CD14-positive monocyte (primary cell): ENCODE data around the gene KRTAP9-2. TPM values are rescaled to one million over a fixed set of nuclear protein-coding genes. Genes with fewer than 3 reads are reported as not detected.
"Not testable (repeated sequence)": the region's sequence is repeated elsewhere in the genome, so short reads cannot be mapped to it uniquely, and the experiment has no call there.

ENCODE experiments used
- DNase-seq, 3 donors: peaks; one replicate each; pipeline ENCODE4 v3.0.0-alpha.2; 2011 to 2022
- H2AFZ ChIP-seq: 2 replicates; pipeline ENCODE4 v1.6.0; 2012; ENCODE audit warnings: mild to moderate bottlenecking, low read depth, low read length, inconsistent platforms; ENCODE audit not compliant: insufficient read depth, poor library complexity, severe bottlenecking
- H3K27ac ChIP-seq, 2 donors: 1 replicate in 1 of 2; 2 replicates in 1 of 2; pipeline ENCODE4 v1.5.1; 2012 to 2013; ENCODE audit warnings: low read length in 2 of 2, control low read depth in 1 of 2, inconsistent platforms in 1 of 2, low read depth in 1 of 2, mild to moderate bottlenecking in 1 of 2
- H3K27me3 ChIP-seq, 2 donors: one replicate each; pipeline versions ENCODE4 v1.6.0 to v1.6.1; 2011 to 2013; ENCODE audit warnings: low read length in 2 of 2; ENCODE audit not compliant: control insufficient read depth in 2 of 2, insufficient read depth in 2 of 2
- H3K36me3 ChIP-seq, 2 donors: replicated peaks in 1 of 2; 1 replicate in 1 of 2; 2 replicates in 1 of 2; pipeline versions ENCODE4 v1.5.1 to v1.6.1; 2012 to 2013; ENCODE audit warnings: low read length in 2 of 2, control low read depth in 1 of 2, inconsistent platforms in 1 of 2, mild to moderate bottlenecking in 1 of 2; ENCODE audit not compliant: insufficient read depth in 2 of 2, control insufficient read depth in 1 of 2
- H3K4me1 ChIP-seq, 2 donors: 1 replicate in 1 of 2; 2 replicates in 1 of 2; pipeline versions ENCODE4 v1.5.1 to v1.6.1; 2012 to 2013; ENCODE audit warnings: low read length in 2 of 2, control low read depth in 1 of 2, inconsistent platforms in 1 of 2, mild to moderate bottlenecking in 1 of 2, moderate library complexity in 1 of 2; ENCODE audit not compliant: insufficient read depth in 2 of 2, control insufficient read depth in 1 of 2
- H3K4me2 ChIP-seq: replicated peaks from 2 replicates; pipeline ENCODE3; 2012; ENCODE audit warnings: low read length, moderate library complexity, mild to moderate bottlenecking; ENCODE audit not compliant: poor library complexity, severe bottlenecking; ENCODE audit errors: extremely low read depth
- H3K4me3 ChIP-seq, 3 experiments: fragments of 200-600 bp in 1 of 3; sonication (generic) in 1 of 3; replicated peaks in 1 of 3; 1 replicate in 2 of 3; 2 replicates in 1 of 3; pipeline ENCODE4 v1.5.1; 2011 to 2013; ENCODE audit warnings: low read length in 3 of 3, mild to moderate bottlenecking in 3 of 3, control low read depth in 2 of 3, low read depth in 2 of 3, inconsistent platforms in 1 of 3, moderate library complexity in 1 of 3
- H3K79me2 ChIP-seq: 2 replicates; pipeline ENCODE4 v1.6.0; 2012; ENCODE audit warnings: mild to moderate bottlenecking, control low read depth, inconsistent platforms, low read length, moderate library complexity; ENCODE audit not compliant: insufficient read depth
- H3K9ac ChIP-seq: 2 replicates; pipeline ENCODE4 v1.6.0; 2017; ENCODE audit warnings: low read length, mild to moderate bottlenecking; ENCODE audit not compliant: insufficient read depth, poor library complexity, severe bottlenecking
- H3K9me3 ChIP-seq, 2 donors: replicated peaks in 1 of 2; 1 replicate in 1 of 2; 2 replicates in 1 of 2; pipeline versions ENCODE4 v1.5.1 to v1.6.1; 2012 to 2013; ENCODE audit warnings: low read length in 2 of 2, control low read depth in 1 of 2; ENCODE audit not compliant: control insufficient read depth in 1 of 2, insufficient read depth in 1 of 2
- H4K20me1 ChIP-seq: 2 replicates; pipeline ENCODE4 v1.6.0; 2012; ENCODE audit warnings: mild to moderate bottlenecking, low read length, control low read depth, moderate library complexity; ENCODE audit not compliant: insufficient read depth
- H3K27ac Mint-ChIP-seq, 7 donors: one replicate each; pipeline ENCODE4 v1.8.0; 2020; ENCODE audit warnings: mild to moderate bottlenecking in 7 of 7, mixed read lengths in 7 of 7, moderate library complexity in 6 of 7, inconsistent platforms in 2 of 7
- H3K27me3 Mint-ChIP-seq, 3 donors: one replicate each; pipeline ENCODE4 v1.8.0; 2021 to 2022; ENCODE audit warnings: low read depth in 3 of 3, mild to moderate bottlenecking in 3 of 3, mixed read lengths in 3 of 3, moderate library complexity in 3 of 3, inconsistent platforms in 1 of 3
- H3K36me3 Mint-ChIP-seq, 2 donors: one replicate each; pipeline ENCODE4 v1.8.0; 2020; ENCODE audit warnings: mixed read lengths in 2 of 2, inconsistent platforms in 1 of 2, mild to moderate bottlenecking in 1 of 2
- H3K4me1 Mint-ChIP-seq: one replicate; pipeline ENCODE4 v1.8.0; 2020; ENCODE audit warnings: mild to moderate bottlenecking, mixed read lengths
- H3K4me3 Mint-ChIP-seq, 2 donors: one replicate each; pipeline ENCODE4 v1.8.0; 2020; ENCODE audit warnings: mild to moderate bottlenecking in 2 of 2, mixed read lengths in 2 of 2, moderate library complexity in 1 of 2
- H3K9me3 Mint-ChIP-seq, 7 donors: one replicate each; pipeline ENCODE4 v1.8.0; 2020 to 2022; ENCODE audit warnings: mixed read lengths in 7 of 7, mild to moderate bottlenecking in 6 of 7, moderate library complexity in 6 of 7, inconsistent platforms in 2 of 7
- CTCF ChIP-seq: fragments of 200-600 bp; IDR thresholded peaks from one replicate; pipeline ENCODE4 v1.8.0; 2022; ENCODE audit warnings: antibody characterized with exemption, mild to moderate bottlenecking
- WGBS: methylation state at CpG from one replicate; pipeline ENCODE4 v1.1.5; 2013; ENCODE audit warnings: missing lambda C conversion rate; ENCODE audit not compliant: insufficient coverage; 5-methylcytosine and 5-hydroxymethylcytosine counted together
- intact Hi-C, 2 donors: fragments of 100-400 bp; cut with micrococcal nuclease; formaldehyde crosslinking; loops; one replicate each; pipeline versions ENCODE4 v1.15.0 to v1.15.1; 2023
- polyA plus RNA-seq, 3 donors: library from polyadenylated mRNA; depleted of rRNA in 1 of 3; unstranded in 2 of 3; stranded (reverse) in 1 of 3; fragments of 300-500 nt in 2 of 3; fragments of >200 nt in 1 of 3; fragmentation: Illumina TruSeq in 2 of 3; gene quantifications; 1 replicate in 2 of 3; 2 replicates in 1 of 3; pipeline ENCODE4 v1.2.3, GENCODE V29; 2012 to 2021

The KRTAP9-2 gene
- polyA plus RNA-seq, 3 donors = not detected

- H3K4me2 ChIP-seq = no peak overlapping the region
- H3K9me3 ChIP-seq = no peaks in the 10 kb centered on the region
- H3K27me3 ChIP-seq = no peaks in the 10 kb centered on the region
- no peak for TF ChIP-seq CTCF
- Mint-ChIP-seq H3K27ac (no peak overlapping the region), H3K27me3 (peaks cover 0 to 12% (median 10%) of the 10 kb centered on the region in 3 donors), H3K4me1 (no peaks in the 10 kb centered on the region), H3K9me3 (peaks cover 0 to 4% (median 0%) of the 10 kb centered on the region in 7 donors), H3K4me3 (no peak overlapping the region), H3K36me3 (no peaks in the 10 kb centered on the region)
- H2AFZ ChIP-seq = no peak overlapping the region
- H3K79me2 ChIP-seq = no peaks in the 10 kb centered on the region
- no peaks in the 10 kb centered on the region for H3K36me3 ChIP-seq
- no peaks in the 10 kb centered on the region for H3K4me1 ChIP-seq
- no peak overlapping the region for H3K9ac ChIP-seq
- no peak for DNase-seq
- intact Hi-C loops = no loop called here
- no CpG with 5 or more reads among the region's 1 CpG for WGBS
- no peak overlapping the region for H3K4me3 ChIP-seq
- H4K20me1 ChIP-seq = no peaks in the 10 kb centered on the region
- H3K27ac ChIP-seq = no peak overlapping the region
Observed at GRCh38 chr17:41251261-41251660, 24.8 kb downstream of the KRTAP9-2 start.

- TF ChIP-seq CTCF = no peak
- Histone ChIP-seq H2AFZ (no peak overlapping the region), H3K27ac (no peak overlapping the region), H3K4me2 (no peak overlapping the region), H3K4me1 (no peaks in the 10 kb centered on the region), H4K20me1 (no peaks in the 10 kb centered on the region), H3K4me3 (no peak overlapping the region), H3K9ac (no peak overlapping the region), H3K79me2 (no peaks in the 10 kb centered on the region), H3K27me3 (peaks cover 0 to 4% of the 10 kb centered on the region in 2 donors), H3K36me3 (no peaks in the 10 kb centered on the region), H3K9me3 (no peaks in the 10 kb centered on the region)
- no peak overlapping the region for H3K27ac Mint-ChIP-seq
- H3K4me3 Mint-ChIP-seq = no peak overlapping the region
- WGBS = no CpG with 5 or more reads among the region's 1 CpG
- intact Hi-C loops = no loop called here
- no peaks in the 10 kb centered on the region for H3K36me3 Mint-ChIP-seq
- H3K4me1 Mint-ChIP-seq = no peaks in the 10 kb centered on the region
- no peak for DNase-seq
- H3K27me3 Mint-ChIP-seq = peaks cover 0 to 10% (median 10%) of the 10 kb centered on the region in 3 donors
- H3K9me3 Mint-ChIP-seq = peaks cover 0 to 1% (median 0%) of the 10 kb centered on the region in 7 donors
Observed at GRCh38 chr17:41254861-41255260, 28.4 kb downstream of the KRTAP9-2 start.

GRCh38 chr17:41255381-41256290, 29.2 kb downstream of the KRTAP9-2 start, which contains the start of gene KRTAP9-9:
KRTAP9-9 (plus strand) TSS chr17:41255384.
- intact Hi-C loops, H3K27me3 ChIP-seq, H3K36me3 ChIP-seq, H3K9ac ChIP-seq, H3K9me3 ChIP-seq, H3K79me2 ChIP-seq, H3K27ac ChIP-seq, H3K4me3 ChIP-seq, H3K9me3 Mint-ChIP-seq, H3K27ac Mint-ChIP-seq, H3K4me1 Mint-ChIP-seq, DNase-seq, H4K20me1 ChIP-seq, H3K4me1 ChIP-seq, H2AFZ ChIP-seq, H3K4me2 ChIP-seq, H3K27me3 Mint-ChIP-seq, H3K36me3 Mint-ChIP-seq: not testable (repeated sequence)
- peak within 1 kb of the TSS in 1 of 2 donors; percentile 41 for H3K4me3 Mint-ChIP-seq
- WGBS = 95% methylated on average over 5 of the region's 5 CpGs
